NCI-H2171 (cell line): ENCODE measurements around the gene KCNIP1.

Experiments used
- DNase-seq: peaks from one replicate; lab custom pipeline; 2025; lab: John Stamatoyannopoulos, UW

KCNIP1 gene

DNA sequence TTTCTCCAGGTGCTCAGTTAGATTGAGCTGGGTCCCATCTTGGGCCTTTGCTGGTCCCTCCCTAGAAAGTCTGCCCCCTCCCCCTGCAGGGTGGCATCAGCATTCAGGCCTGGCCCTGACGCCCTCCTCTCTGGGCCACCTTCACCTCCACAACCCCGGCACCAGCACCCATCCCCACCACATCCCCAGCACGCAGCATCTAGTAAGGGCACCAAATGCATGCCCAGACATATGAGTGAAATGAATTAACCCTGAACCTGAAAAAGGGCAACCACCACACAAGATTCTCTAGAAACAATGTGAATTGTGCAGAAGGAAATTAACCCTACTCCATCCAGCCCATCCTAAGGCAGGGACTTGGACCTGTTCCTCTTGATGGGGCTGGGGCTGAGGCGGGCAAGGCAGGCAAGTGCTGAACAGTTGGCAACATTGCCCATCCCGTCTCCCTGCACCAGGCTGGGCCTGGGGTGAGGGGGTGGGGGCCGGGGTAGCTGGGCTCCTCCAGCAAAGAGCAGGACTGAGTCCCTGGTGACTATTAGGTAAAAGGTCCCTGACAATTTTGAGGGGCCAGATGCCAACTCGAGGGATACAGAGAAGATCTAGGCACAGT, 125.9 kb downstream of the KCNIP1 start:
- DNase-seq = no peak

DNA sequence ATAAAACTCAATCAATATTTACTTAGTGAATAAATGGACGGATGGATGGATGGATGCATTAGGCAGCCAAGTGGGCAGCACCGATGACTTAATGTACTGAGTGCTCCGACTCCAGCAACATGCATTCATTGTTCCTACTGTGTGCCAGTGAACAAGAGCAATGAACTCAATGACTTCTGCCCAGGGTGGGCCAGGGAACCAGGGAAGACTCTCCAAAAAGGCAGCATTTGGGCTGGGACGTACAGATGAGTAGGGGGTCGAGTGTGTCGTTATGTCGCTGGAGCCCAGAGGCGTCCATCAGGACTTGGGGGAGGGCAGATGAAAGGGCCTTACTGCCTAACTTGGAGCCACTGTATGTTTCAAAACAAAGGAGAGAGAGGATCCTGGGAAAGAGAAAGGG, 126.4 kb downstream of the KCNIP1 start:
- no peak for DNase-seq

DNA sequence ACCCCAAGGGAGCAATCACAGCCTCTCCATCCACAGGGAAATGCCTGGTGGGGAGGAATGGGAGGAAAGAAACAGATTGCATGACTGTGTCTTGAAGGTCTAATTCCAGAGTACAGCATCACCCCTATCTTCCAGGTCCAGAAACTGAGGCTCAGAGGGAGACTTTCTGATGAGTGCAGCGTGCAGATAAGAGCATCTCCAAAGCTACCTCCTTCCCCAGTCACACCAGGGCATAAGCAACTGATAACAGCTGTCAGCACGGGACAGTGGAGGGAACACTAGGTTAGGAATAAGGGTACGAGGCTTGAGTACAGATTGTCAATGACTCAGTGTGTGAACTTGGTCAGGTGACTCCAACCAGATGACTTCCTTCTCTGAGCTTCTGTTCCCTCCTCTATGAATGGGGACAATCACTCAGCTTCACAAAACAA, 126.9 kb downstream of the KCNIP1 start:
- no peak for DNase-seq

DNA sequence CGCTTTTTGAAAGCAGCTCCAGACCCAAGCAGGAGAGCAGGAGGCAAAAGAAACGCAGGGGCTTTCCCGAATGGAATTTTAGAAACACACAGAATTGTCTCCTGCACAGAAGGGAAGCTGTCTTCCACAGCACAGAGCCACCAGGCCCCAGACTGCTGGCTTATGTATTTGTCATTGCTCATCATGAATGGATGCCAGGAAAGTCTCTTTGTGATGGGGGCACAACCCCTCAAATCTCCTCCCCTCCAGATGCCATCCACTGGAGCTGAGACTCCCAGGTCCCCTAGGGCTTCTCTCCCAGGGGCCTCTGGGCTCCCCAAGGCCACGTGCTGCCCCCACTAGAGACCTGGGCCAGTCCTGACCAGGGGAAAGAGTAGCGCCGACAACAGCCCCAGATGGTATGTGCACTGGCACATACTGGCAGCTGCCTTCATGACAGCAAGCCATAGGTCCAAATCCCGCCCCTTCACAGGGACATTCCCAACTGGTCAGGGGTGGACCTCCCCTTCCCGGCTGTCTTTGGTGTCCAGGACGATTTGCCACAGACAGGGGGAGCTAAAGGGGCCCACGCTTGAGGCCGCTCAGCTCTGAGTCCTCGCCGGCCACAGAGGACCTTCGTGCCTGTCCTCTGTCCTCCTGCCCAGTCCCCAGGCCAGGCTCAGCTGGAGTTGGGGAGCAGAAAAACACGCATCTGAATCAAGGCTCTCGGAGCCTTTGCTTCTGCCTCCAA, 127.8 kb downstream of the KCNIP1 start:
- no peak for DNase-seq

DNA sequence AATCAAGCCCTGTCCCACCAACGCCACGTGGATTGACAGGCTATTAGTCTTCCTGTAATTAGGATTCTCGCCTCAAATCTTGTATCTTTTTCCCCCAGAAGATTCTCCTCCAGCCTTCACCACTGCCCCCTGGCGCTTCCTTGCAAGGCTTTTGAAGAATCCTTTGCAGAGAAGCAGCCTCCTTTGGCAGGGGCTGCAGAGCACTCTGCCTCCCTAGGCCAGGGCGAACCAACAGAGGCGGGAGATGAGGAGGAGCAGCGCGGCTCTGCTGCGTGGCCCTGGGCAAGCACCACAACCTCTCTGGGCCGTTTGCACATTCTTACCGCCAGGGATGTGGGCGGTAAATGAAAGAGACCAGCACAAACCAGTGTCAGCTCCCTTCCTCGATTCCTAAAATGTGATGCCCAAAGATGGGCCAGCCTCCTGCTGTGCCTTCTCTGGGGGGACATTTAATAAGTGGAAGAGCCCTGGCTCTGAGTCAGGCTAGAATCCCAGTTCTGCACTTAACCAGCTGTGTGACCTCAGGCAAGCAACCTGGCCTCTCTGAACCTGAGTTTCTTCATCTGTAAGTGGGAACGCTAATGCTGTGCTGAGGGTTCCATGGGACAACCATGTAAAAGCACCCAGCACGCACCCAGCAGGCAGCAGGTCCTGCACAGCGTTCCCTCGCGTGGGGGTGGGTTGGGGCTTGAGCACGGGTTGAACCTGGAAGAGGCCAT, 128.6 kb downstream of the KCNIP1 start:
- no peak for DNase-seq

DNA sequence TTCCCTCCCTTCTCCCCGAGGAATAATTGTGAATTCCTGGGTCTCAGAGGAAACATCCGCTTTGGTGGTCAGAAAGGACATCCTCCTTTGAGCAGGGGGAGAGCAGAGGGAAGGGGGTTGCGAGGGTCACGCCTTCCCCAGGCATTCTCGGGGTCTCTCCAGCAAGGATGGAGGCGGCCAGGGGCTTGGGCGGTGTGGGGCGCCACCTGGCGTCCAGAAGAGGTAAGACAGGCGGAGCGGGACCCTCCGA, 129.1 kb downstream of the KCNIP1 start:
- no peak for DNase-seq

DNA sequence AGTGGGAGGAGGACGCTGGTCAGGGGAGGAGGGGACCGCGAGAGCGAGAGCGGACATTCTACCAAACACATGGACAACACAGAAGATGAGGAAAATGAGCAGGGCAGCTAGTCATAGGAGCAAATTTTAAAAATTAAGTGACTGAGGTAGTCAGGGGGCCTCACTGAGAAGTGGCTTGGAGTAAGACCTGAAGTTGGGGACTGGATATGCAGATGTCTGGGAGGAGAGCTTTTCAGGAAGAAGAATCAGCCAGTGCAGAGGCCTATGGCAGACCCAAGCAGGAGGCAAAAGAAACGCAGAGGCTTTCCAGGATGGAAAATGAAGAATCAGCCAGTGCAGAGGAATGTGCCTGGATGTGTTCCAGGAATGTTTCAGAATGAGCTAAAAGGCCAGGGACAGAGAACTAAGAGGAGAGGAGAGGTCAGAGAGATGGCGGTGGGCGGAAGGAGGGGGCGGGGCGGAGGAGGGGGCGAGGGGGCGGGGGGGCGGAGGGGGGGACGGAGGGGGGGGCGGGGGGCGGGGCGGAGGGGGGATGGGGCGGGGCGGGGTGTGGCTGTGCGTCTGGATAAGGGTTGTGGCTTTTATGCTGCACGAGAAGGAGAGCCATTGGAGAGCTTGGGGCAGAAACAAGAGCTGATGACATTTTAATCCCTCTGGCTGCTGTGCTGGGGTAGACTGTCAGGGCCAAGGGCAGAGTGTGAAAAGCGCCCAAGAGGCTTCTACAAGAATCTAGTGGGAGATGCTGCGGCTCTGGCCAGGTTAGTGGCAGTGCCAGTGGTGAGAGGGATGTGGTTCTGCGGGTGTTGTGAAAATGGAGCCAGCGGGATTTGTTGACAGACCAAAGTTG, 129.6 kb downstream of the KCNIP1 start:
- no peak for DNase-seq

DNA sequence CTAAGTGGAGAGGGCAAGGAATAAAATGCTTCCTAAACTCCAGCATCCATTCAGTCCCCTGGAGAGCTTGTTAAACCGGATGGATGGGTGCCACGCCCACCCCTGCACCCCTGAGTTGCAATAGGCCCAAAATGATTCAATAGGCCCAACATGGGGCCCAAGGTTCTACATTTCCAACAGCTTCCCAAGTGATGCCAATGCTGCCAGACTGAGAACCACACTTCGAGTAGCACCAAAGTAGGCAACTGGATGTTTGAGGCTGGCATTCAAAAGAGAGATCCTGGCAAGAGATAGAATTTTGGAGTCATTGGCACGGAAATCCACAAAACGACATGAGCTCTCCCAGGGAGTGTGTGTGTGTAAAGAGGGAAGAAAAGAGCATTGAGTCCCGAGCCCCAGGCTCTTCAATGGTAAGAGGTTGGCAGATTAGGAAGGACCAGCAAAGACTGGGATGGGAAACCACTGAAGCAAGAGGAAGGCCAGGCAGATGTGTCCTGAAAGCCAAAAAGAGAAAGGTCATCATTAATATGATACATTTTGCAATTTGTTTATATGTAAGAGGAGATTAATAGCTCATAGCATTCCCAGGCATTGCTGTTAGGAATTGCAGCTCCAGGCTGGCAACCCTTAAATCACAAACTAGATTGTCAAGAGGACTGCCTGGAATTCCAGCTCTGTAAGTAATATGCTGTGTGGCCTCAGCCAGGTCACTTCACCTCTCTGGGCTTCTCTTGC, 130.6 kb downstream of the KCNIP1 start:
- DNase-seq = no peak

DNA sequence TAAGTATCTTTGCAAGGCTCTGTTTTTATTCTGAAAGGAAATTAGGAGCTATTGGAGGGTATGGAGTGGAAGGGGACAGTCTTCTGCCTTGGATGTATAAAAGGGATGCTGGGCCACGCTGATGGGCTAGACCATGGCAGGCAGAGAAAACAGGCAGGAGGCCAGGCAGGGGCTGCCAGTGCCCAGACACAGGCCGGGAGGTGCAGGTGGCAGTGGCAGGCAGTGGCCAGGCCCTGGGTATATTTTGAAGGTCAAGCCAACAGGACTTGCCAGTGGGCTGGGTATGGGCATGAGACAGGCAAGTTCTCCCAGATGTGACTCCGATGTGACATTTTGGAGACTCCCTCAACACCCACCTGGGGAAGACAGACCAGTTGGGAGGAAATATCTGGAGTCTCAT, 131.9 kb downstream of the KCNIP1 start:
- DNase-seq = no peak

DNA sequence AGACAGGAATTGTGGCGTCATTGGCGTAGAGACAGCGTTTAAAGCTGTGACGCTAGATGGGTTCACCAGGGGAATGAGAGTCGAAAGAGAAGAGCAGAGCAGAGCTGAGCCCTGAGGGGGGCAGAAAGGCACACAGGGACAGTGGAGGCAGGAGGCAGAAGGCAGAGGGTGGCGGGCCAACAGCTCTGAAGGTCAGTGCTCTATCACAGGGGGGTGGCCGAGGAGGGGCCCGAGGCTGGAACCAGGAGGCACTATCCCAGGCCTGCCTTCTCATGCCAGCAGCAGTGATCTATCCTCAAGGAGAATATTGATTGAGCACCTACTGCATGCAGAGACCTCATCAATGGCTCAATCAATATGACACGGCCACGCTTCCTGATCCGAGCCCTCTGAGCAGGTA, 132.4 kb downstream of the KCNIP1 start:
- no peak for DNase-seq

DNA sequence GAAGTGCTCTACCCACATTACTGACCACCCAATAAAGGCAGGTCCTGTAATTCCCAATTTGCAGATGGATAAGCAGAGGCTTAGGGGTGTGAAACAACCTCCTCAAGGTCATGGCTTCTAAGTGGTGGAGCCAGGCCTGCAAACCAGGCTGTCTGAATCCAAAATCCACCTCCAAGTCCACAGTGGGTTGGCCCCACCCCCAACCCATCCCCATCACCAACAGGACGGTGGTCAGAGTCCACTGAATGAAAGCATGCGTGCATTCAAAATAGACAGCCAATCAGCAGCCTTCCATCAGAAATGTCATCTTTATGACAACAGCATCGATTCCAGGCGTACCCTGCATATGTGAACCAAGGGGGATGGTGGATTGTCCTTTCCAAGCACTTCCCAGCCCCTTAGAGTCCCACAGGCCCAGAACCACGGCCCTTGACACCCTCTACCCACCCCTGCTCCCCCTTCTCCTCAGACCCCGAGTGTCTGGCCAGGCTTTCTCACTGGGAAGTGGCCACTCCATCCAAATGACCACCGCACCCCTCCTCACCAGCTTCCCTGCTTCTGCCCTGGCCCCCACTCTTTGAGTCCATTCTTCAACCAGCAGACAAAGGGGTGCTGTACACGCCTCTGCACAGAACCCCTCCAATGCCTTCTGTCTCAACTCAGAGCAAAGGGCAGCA, 133.1 kb downstream of the KCNIP1 start:
- no peak for DNase-seq

DNA sequence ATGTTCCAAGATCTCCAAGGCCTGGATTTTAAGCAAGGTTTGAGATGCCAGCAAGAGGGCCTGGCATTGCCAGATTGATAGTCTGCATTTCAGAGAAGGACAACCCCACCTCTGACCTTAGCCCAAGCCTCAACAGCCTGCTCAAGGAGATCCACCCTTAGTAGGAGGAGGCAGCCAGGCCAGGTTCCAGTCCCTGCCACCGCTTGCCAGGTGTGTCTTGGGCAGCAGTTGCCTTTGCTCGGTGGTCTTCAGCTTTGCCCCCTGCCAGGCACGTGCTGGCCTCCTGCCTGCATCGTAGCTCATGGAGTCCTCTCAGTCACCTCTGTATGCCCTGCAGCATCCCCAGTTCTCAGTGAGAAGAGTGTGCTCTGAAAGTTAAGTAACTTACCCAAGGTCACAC, 134.2 kb downstream of the KCNIP1 start:
- DNase-seq = no peak

DNA sequence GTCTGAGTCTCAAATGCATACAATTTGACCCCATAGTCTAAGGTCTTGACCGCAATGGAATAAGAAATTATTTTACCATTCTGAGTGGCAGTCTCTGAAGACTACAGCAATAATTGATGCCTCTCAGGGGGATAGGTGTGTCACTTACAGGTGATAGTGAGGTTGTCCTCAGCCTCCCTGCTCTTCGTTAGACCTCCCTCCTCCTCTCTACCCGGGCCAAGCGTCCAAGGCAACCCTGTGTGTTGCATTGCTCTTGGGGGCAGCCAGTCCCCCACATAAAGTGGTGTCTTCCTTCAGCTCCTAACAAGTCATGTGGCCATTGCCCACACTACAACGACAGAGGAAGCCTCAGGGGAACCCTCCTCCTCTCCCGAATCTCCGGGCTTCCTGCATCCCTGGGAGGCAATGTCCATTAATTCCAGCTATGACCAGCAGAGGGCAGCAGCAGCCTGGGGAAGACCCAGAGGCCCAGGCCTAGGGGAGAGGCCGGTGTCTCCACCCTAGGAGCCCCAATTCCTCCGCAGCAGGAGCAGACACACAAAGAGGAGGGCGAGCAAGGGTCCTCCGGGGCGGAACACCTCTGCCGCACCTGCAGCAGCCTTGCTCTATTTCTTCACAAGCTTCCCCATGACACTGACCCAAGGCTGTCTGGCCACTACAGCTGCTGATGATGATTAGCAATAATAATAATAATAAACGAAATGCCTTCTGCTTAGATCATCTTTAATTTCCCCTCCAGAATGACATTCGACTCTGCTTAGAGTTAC, 134.8 kb downstream of the KCNIP1 start:
- peak; percentile 25 for DNase-seq

DNA sequence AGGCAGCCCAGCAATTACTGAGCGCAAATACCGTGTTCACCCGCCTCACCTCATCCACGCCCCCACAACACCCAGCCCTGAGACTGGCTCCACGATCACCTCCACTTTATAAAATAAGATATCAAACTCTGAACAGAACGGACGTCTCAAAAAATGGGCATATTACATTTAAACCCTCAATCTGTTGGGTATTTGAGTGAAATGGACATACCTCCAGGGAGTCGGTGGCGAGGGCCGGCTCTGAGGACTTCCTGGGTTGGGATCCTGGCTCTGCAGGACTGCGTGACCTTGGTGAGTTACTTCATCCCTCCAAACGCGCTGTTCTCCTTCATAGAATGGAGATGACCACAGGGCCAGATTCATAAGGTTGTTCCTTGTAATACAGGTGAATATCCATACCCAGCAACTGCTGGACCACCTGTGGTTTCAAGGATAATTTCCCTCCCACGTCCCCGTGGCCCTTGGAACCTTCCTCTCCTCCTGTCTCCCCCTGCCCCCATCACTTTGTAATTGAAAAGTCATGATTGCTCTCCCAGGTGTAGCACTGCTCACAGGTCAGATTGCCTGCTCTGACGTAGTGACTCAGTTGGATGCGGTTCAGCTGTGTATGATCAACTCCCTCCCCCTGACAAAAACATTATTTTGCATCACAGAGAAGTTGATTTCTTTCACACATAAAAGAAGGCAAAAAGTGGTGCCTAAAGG, 135.6 kb downstream of the KCNIP1 start:
- DNase-seq = no peak

DNA sequence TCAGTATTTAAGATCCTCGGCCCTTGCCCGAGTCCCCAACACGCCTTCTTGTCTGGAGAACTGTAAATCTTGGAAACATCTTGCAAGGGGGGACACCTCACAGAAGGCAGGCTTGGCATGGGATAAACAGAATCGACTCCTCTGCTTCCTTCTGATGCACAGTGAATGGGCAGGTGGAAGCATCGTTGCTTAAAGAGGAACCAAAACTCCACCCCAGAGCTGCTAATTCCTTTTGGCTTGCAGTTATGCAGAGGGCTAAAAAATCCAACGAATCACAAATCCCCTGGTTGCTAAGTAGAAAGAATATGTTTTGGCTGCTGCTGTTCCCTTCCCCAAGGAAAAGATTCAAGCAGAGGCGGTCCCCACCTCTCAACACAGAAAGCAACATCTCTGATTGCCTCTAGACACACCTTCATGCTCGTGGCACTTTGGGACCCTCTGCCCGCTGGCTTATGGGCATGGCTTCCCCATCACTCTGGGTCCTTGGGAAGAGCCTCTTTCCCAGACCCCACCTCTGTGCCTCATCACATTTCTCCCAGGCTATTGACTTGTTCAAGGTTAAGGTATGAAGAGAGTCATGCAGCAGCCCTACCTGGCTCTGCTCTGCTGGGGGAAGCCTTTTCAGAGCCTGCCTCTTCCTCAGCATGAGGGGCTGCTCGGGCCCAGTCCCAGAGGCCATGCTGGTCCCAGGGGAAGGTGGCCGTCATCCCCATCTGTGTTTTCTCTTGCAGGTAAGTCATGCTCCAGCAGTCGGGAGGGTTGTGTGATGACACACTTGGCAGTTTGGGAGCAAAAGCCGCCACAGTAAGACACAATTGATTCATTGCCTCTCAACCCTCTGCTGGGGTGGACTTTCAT, 137.1 kb downstream of the KCNIP1 start:
- DNase-seq = no peak

DNA sequence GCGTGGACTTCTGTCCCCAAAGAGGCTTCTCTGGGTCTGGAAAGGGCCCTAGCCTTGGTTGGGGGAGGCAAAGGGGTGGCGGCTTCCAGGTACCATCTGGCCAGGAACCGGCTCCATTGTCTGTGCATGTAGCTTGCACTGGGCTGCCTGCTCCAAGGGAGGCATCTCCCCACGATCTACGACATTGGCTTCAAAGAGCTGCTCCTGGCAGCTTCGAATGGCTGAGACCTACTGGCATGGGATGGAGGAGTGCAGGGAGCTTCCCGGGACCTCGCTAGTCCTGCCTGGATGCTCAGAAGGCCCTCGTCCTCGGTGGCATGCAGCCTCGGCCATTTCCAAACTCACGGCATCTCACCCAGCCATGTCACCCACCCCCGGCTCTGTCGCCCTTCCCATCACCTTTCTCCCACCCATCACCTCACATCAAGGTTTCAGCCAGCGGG, 137.8 kb downstream of the KCNIP1 start:
- no peak for DNase-seq

DNA sequence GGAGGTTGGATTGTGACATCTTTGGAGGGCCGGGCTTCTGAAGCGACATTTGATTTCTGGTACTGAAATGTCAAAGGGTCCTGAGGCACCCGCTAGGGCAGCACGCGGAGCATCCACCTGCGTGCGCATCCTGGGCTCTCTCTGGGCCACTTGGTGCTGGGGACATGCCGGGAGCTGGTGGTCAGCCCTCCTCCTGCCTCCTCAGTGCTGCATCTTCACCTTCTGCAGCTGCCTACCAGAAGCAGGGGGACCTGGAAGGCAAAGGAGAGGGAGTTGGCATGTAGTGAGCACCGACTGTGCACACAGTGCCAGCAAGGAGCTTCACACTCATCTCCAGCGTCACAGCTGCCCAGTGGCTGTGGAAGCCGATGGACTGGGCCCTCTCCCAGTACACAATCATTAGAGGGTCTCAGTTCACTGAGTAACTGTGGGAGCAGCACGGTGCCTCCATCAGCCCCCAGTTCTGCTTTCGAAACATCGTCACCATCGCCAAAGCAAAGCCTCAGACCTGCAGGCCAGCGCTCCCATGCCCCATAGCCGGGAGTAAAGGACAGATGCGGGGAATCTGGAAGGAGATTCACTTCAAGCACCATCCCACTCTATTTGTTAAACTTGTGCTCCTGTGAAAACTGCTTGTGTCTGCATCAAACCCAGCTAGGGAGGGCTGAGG, 138.4 kb downstream of the KCNIP1 start:
- DNase-seq = no peak

DNA sequence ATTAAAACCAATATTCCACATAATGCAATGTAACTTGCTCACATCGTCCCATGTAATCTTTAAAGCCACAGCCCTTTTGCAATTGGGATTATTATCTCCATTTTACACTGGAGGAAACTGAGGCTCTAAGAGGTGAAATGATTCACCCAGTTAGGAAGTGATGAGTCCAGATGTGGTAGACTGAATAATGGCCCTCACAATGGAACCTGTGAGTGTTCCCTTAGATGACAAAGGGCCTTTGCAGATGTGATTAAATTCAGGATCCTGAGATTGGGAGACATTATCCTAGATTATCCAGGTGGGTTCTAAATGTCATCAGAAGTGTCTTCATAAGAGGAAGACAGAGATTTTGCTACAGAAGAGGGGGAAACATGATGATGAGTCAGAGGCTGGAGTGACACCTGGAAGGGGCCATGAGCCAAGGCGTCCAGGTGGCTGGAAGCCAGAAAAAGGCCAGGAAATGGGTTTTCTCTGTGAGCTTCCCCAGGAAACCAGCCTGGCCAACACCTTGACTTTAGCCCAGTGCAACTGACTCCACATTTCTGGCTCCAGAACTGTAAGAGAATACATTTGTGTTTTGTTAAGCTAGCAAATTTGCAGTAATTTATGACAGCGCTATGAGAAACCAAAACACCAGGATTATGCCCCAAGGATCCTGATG, 139.1 kb downstream of the KCNIP1 start:
- no peak for DNase-seq
